H1 (cell line): ENCODE results near the gene FHIT. TPM values are rescaled to one million over a fixed set of nuclear protein-coding genes. Genes with fewer than 3 reads are reported as not detected.

Experiments used
- ASH2L ChIP-seq: fragments of 200-600, 300-600 bp; sonication (generic); IDR thresholded peaks from one replicate; pipeline ENCODE4 v1.7.1; 2017; ENCODE audit warnings: low read length
- CHD1 ChIP-seq: IDR thresholded peaks from 2 replicates; pipeline ENCODE4 v1.6.1; 2012; ENCODE audit warnings: low read depth, low read length, improper control_type of control experiment
- CHD7 ChIP-seq: fragments of 300-600 bp; sonication (generic); IDR thresholded peaks from 2 replicates; pipeline ENCODE4 v1.7.1; 2012; ENCODE audit warnings: low read length, moderate library complexity, mild to moderate bottlenecking, inconsistent platforms; ENCODE audit not compliant: insufficient replicate concordance
- CTCF ChIP-seq, 3 experiments: IDR thresholded peaks; 1 replicate in 2 of 3; 2 replicates in 1 of 3; pipeline versions ENCODE4 v1.5.1 to v1.6.1; 2011; ENCODE audit warnings: low read length in 3 of 3, mild to moderate bottlenecking in 3 of 3, inconsistent platforms in 2 of 3, low read depth in 1 of 3, moderate library complexity in 1 of 3; ENCODE audit not compliant: insufficient read depth in 1 of 3; ENCODE audit errors: control extremely low read depth in 1 of 3
- EZH2 ChIP-seq: fragments of 200-600 bp; sonication (generic); IDR thresholded peaks from 2 replicates; pipeline ENCODE4 v1.7.1; 2012; ENCODE audit warnings: low read depth, mild to moderate bottlenecking, moderate library complexity, low read length, inconsistent platforms; ENCODE audit not compliant: severe bottlenecking
- KDM4A ChIP-seq: IDR thresholded peaks from one replicate; pipeline ENCODE4 v1.7.1; 2012; ENCODE audit warnings: low read depth, mild to moderate bottlenecking, moderate library complexity, low read length, inconsistent platforms; ENCODE audit not compliant: severe bottlenecking
- RFX5 ChIP-seq: IDR thresholded peaks from 2 replicates; pipeline ENCODE4 v1.6.1; 2011; ENCODE audit warnings: low read depth, low read length, improper control_type of control experiment, borderline replicate concordance
- SIRT6 ChIP-seq: IDR thresholded peaks from one replicate; pipeline ENCODE4 v1.7.1; 2012; ENCODE audit warnings: low read length, inconsistent platforms
- polyA plus RNA-seq, 7 experiments: library from polyadenylated mRNA; depleted of rRNA in 3 of 7; stranded (reverse) in 5 of 7; unstranded in 2 of 7; fragments of >200 nt in 5 of 7; fragments of 200-250 nt in 2 of 7; gene quantifications; 1 replicate in 5 of 7; 2 replicates in 1 of 7; 4 replicates in 1 of 7; pipeline versions ENCODE4 v1.2.1 to v1.2.3, GENCODE V29; 2011 to 2013; ENCODE audit warnings: missing spikeins in 2 of 7, mixed read lengths in 2 of 7
- total RNA-seq: library from RNA; stranded (reverse); fragmentation: NEBNext Ultra II Directional; extraction: Animal tissue kit (Norgen Biotek cat#: 25700); gene quantifications from 2 replicates; pipeline ENCODE4 v1.2.1, GENCODE V29; 2021

The FHIT gene
- total and polyA plus RNA-seq, 2 of the 8 experiments (the other 6 are each of a cell fraction or from before 2014, with no cell fraction given): 1.2 to 3.2 TPM

- TF ChIP-seq SIRT6 (no peak), CHD7 (no peak), RFX5 (no peak), KDM4A (no peak), CHD1 (no peak), CTCF (IDR thresholded peaks at IDR 0.05; ENCODE audit: control extremely low read depth in 1 of 3, insufficient read depth in 1 of 3, low read depth in 1 of 3, low read length in 3 of 3) (peak; percentile 84 to 90 (median 84)), EZH2 (no peak), ASH2L (no peak)
These were observed 508.6 kb downstream of the FHIT start (continued) for GRCh38 chr3:60742606-60743145.
